NCI-H187 (cell line): Measurements from ENCODE around the gene MEF2D.

Source experiments
- DNase-seq, 2 experiments: peaks; one replicate each; lab custom pipeline; 2025; lab: John Stamatoyannopoulos, UW

MEF2D gene

GRCh38 chr1:156500543-156500792 lies at the start of gene MEF2D:
MEF2D (minus strand) TSS chr1:156500775; CDS start chr1:156483292, 17,483 bp downstream.
- DNase-seq: no peak

GRCh38 chr1:156550346-156550745 lies 49.8 kb upstream of the MEF2D start:
- DNase-seq: no peak

GRCh38 chr1:156549831-156550230 lies 49.3 kb upstream of the MEF2D start:
- no peak for DNase-seq

- no peak for DNase-seq
Measured at GRCh38 chr1:156549390-156549789, 48.8 kb upstream of the MEF2D start.

GRCh38 chr1:156547982-156548381 lies 47.4 kb upstream of the MEF2D start:
- DNase-seq: no peak

- DNase-seq: no peak
Measured at GRCh38 chr1:156547434-156547833, 46.9 kb upstream of the MEF2D start.

- no peak for DNase-seq
Measured at GRCh38 chr1:156546267-156546666, 45.7 kb upstream of the MEF2D start.

- DNase-seq: no peak
Measured at GRCh38 chr1:156544592-156545102, 44.1 kb upstream of the MEF2D start.

GRCh38 chr1:156543066-156543465 lies 42.5 kb upstream of the MEF2D start:
- DNase-seq: no peak

GRCh38 chr1:156540955-156541354 lies 40.4 kb upstream of the MEF2D start:
- DNase-seq: no peak

GRCh38 chr1:156539818-156540355 lies 39.3 kb upstream of the MEF2D start:
- DNase-seq: no peak

GRCh38 chr1:156538711-156539440 lies 38.3 kb upstream of the MEF2D start:
- no peak for DNase-seq

GRCh38 chr1:156537027-156537426 lies 36.5 kb upstream of the MEF2D start:
- DNase-seq: no peak

- DNase-seq: no peak
Measured at GRCh38 chr1:156534424-156535060, 34.0 kb upstream of the MEF2D start.

- DNase-seq: no peak
Measured at GRCh38 chr1:156533568-156534220, 33.1 kb upstream of the MEF2D start.

- no peak for DNase-seq
Measured at GRCh38 chr1:156532374-156532773, 31.8 kb upstream of the MEF2D start.

- no peak for DNase-seq
Measured at GRCh38 chr1:156530006-156530405, 29.4 kb upstream of the MEF2D start.

- DNase-seq: no peak
Measured at GRCh38 chr1:156528875-156529425, 28.4 kb upstream of the MEF2D start.

- no peak for DNase-seq
Measured at GRCh38 chr1:156528231-156528630, 27.7 kb upstream of the MEF2D start.

- DNase-seq: no peak
Measured at GRCh38 chr1:156527584-156527983, 27.0 kb upstream of the MEF2D start.

- no peak for DNase-seq
Measured at GRCh38 chr1:156525856-156526489, 25.4 kb upstream of the MEF2D start.

GRCh38 chr1:156525071-156525501 lies 24.5 kb upstream of the MEF2D start:
- no peak for DNase-seq
